Keratinocyte (primary cell): ENCODE measurements around the gene DCK. TPM values are rescaled to one million over a fixed set of nuclear protein-coding genes. Genes with fewer than 3 reads are reported as not detected.
A peak's percentile ranks its signal among the peaks of the same experiment; 100 is the strongest.

ENCODE experiments used
- DNase-seq: peaks from one replicate; pipeline ENCODE4 v3.0.0-alpha.2; 2011; ENCODE audit warnings: low read depth, missing footprints, low spot score
- FAIRE-seq: peaks from 2 replicates; lab custom pipeline; 2011; peaks lifted over from hg19 to GRCh38; lab: Jason Lieb, UNC
- H2AFZ ChIP-seq: 2 replicates; pipeline ENCODE4 v1.6.0; 2012; ENCODE audit warnings: low read length, control low read depth, inconsistent platforms; ENCODE audit not compliant: control insufficient read depth
- H3K27ac ChIP-seq: 2 replicates; pipeline ENCODE4 v1.5.1; 2011; ENCODE audit warnings: low read length; ENCODE audit not compliant: control insufficient read depth, insufficient read depth
- H3K27me3 ChIP-seq: 3 replicates; pipeline ENCODE4 v1.6.0; 2011; ENCODE audit warnings: low read length; ENCODE audit not compliant: control insufficient read depth, insufficient read depth; ENCODE audit errors: extremely low read depth
- H3K36me3 ChIP-seq, 2 experiments: 2 replicates in 1 of 2; 3 replicates in 1 of 2; pipeline ENCODE4 v1.5.1; 2011; ENCODE audit warnings: low read length in 2 of 2, mild to moderate bottlenecking in 1 of 2; ENCODE audit not compliant: control insufficient read depth in 2 of 2, insufficient read depth in 2 of 2; ENCODE audit errors: extremely low read depth in 1 of 2
- H3K4me1 ChIP-seq: 3 replicates; pipeline ENCODE4 v1.5.1; 2011; ENCODE audit warnings: low read length; ENCODE audit not compliant: control insufficient read depth, insufficient read depth; ENCODE audit errors: extremely low read depth
- H3K4me2 ChIP-seq: 3 replicates; pipeline ENCODE4 v1.6.0; 2011; ENCODE audit warnings: low read depth, low read length; ENCODE audit not compliant: control insufficient read depth, insufficient read depth; ENCODE audit errors: extremely low read depth
- H3K4me3 ChIP-seq, 3 experiments: fragments of 200-600 bp in 1 of 3; sonication (generic) in 1 of 3; 2 replicates in 2 of 3; 3 replicates in 1 of 3; pipeline ENCODE4 v1.5.1; 2011 to 2016; ENCODE audit warnings: low read length in 3 of 3, mild to moderate bottlenecking in 3 of 3, control low read depth in 2 of 3, inconsistent platforms in 1 of 3, low read depth in 1 of 3, mixed read lengths in 1 of 3, mixed run types in 1 of 3, moderate library complexity in 1 of 3; ENCODE audit not compliant: control insufficient read depth in 2 of 3, insufficient read depth in 2 of 3; ENCODE audit errors: extremely low read depth in 1 of 3
- H3K79me2 ChIP-seq: 2 replicates; pipeline ENCODE4 v1.6.0; 2012; ENCODE audit warnings: low read length; ENCODE audit not compliant: control insufficient read depth, insufficient read depth
- H3K9ac ChIP-seq: 3 replicates; pipeline ENCODE4 v1.6.0; 2011; ENCODE audit warnings: low read length; ENCODE audit not compliant: control insufficient read depth, insufficient read depth; ENCODE audit errors: extremely low read depth
- H3K9me1 ChIP-seq: 3 replicates; pipeline ENCODE4 v1.6.0; 2011; ENCODE audit warnings: low read length; ENCODE audit not compliant: control insufficient read depth, insufficient read depth; ENCODE audit errors: extremely low read depth
- H3K9me3 ChIP-seq: 2 replicates; pipeline ENCODE4 v1.5.1; 2012; ENCODE audit warnings: low read depth, low read length; ENCODE audit not compliant: control insufficient read depth
- H4K20me1 ChIP-seq: 3 replicates; pipeline ENCODE4 v1.6.0; 2011; ENCODE audit warnings: low read length; ENCODE audit not compliant: control insufficient read depth, insufficient read depth; ENCODE audit errors: extremely low read depth
- CTCF ChIP-seq, 3 experiments: IDR thresholded peaks in 1 of 3; conservative IDR thresholded peaks in 1 of 3; optimal IDR thresholded peaks in 1 of 3; 2 replicates in 2 of 3; 3 replicates in 1 of 3; pipeline versions ENCODE3 to v1.5.1; 2011; ENCODE audit warnings: low read length in 3 of 3, mild to moderate bottlenecking in 3 of 3, moderate library complexity in 2 of 3, control low read depth in 1 of 3, inconsistent platforms in 1 of 3; ENCODE audit not compliant: insufficient read depth in 2 of 3; ENCODE audit errors: extremely low read depth in 1 of 3
- EZH2 ChIP-seq: IDR thresholded peaks from one replicate; pipeline ENCODE4 v1.6.1; 2012; ENCODE audit warnings: inconsistent platforms, mild to moderate bottlenecking, low read length, moderate library complexity
- dilution Hi-C: fragments of 300-500 bp; cut with MboI; formaldehyde crosslinking; loops from one replicate; pipeline ENCODE4 v1.7.0; 2020; ENCODE audit warnings: low sequenced_read_pairs; ENCODE audit not compliant: extremely low pct_ligation_motif_present
- polyA minus RNA-seq, 3 experiments: library from RNA; depleted of rRNA, polyadenylated mRNA; stranded (reverse); fragments of >200 nt; gene quantifications; 1 replicate in 1 of 3; 2 replicates in 1 of 3; 3 replicates in 1 of 3; pipeline ENCODE4 v1.2.3, GENCODE V29; 2011
- polyA plus RNA-seq, 5 experiments: library from polyadenylated mRNA; depleted of rRNA in 3 of 5; stranded (reverse) in 3 of 5; stranded (forward) in 1 of 5; unstranded in 1 of 5; fragments of >200 nt; gene quantifications; 1 replicate in 1 of 5; 2 replicates in 3 of 5; 3 replicates in 1 of 5; pipeline versions ENCODE4 v1.2.1 to v1.2.3, GENCODE V29; 2011 to 2012; ENCODE audit warnings: missing spikeins in 2 of 5, low read depth in 1 of 5, low replicate concordance in 1 of 5

The DCK gene
- polyA plus RNA-seq (4.4 to 11.3 TPM (median 7.2 TPM) in 3 replicates), polyA minus RNA-seq (0.43 to 3.9 TPM (median 1.3 TPM) in 3 replicates)
- polyA plus RNA-seq (2011; ENCODE audit: low read depth): 11.7 TPM
- 5.0 and 8.3 TPM in 2 replicates for polyA plus RNA-seq (2011; cell fraction: cytosol; rRNA removed)
- polyA plus RNA-seq (2011; cell fraction: nucleus; rRNA removed): 3.9 and 4.8 TPM in 2 replicates
- 7.3 and 7.8 TPM in 2 replicates for polyA plus RNA-seq (2012; ENCODE audit: low replicate concordance)
- polyA minus RNA-seq (2011; cell fraction: cytosol; rRNA and poly(A)+ RNA removed): 3.6 TPM
- 2.2 and 4.1 TPM in 2 replicates for polyA minus RNA-seq (2011; cell fraction: nucleus; rRNA and poly(A)+ RNA removed)

DNA sequence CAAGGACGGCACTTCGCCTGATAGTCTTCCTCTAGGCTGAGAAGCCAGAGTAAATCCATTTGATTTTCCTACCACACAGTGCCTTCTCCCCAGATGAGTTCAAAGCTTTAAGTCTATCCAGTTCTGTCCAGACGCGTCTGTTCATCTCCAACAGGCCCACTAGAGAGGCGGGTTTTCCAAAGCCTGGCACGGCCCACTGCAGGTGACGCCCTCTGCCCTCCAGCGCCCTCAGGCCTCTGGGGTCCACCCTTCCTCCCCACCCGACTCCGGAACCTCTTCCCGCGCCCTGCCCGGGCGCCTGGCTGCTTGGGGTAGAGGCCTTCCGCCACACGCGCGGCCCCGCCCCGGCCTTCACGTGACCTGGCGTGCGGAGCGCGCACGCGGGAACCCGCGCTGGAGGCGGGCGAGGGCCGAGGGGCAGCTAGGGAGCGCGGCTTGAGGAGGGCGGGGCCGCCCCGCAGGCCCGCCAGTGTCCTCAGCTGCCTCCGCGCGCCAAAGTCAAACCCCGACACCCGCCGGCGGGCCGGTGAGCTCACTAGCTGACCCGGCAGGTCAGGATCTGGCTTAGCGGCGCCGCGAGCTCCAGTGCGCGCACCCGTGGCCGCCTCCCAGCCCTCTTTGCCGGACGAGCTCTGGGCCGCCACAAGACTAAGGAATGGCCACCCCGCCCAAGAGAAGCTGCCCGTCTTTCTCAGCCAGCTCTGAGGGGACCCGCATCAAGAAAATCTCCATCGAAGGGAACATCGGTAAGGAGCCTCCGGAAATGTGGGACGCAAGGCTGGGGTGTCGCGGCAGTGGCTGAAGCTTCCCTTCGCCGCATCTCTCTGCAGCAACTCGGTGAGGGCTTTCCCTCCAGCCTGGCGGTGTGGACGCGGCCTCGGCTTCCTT is at the start of gene DCK:
DCK (plus strand) TSS at position 469 of the 888 bp plus-strand sequence; CDS start at position 656, 187 bp downstream.
- H3K79me2 ChIP-seq: peaks cover 24% of the 10 kb centered on the region
- peak within 1 kb of the TSS; percentile 99 for H3K4me2 ChIP-seq
- H3K4me1 ChIP-seq: peaks cover 15% of the 10 kb centered on the region
- peak within 1 kb of the TSS; percentile 96 for H2AFZ ChIP-seq
- no peaks in the 10 kb centered on the region for H4K20me1 ChIP-seq
- H3K4me3 ChIP-seq: peak within 1 kb of the TSS; percentile 85 to 88 (median 86)
- TF ChIP-seq CTCF (optimal IDR thresholded peaks at IDR 0.05 in 1 of 3, IDR thresholded peaks at IDR 0.05 in 1 of 3, conservative IDR thresholded peaks at IDR 0.05 in 1 of 3; ENCODE audit: extremely low read depth in 1 of 3, insufficient read depth in 2 of 3, low read length in 3 of 3) (no peak), EZH2 (no peak)
- H3K36me3 ChIP-seq: no peaks in the 10 kb centered on the region
- DNase-seq (no peak), FAIRE-seq (no peak)
- peak within 1 kb of the TSS; percentile 88 for H3K27ac ChIP-seq
- no peaks in the 10 kb centered on the region for H3K27me3 ChIP-seq
- peak within 1 kb of the TSS; percentile 84 for H3K9ac ChIP-seq
- no peaks in the 10 kb centered on the region for H3K9me3 ChIP-seq
- H3K9me1 ChIP-seq: no peaks in the 10 kb centered on the region
- dilution Hi-C loops: no loop called here

DNA sequence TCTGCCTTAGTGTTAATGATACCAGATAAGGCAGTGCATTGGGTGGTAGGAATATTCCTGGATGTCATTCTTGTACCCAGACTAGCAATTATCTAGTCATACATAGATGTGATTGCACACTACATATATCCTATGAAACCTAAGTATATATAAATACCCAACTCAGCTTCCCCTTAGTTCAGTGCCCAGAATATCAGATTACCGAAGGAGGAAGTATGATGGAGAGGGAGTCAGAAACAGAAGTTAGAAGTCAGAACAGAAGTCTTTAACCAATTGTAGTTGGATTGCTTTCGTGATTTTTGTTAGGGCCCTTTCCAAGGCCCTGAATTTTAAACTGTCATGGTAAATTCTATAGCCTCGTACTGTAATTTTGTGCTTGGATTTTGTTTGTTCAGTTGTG is 48.4 kb upstream of the DCK start:
- H3K4me3 ChIP-seq: no peak overlapping the region
- no peak overlapping the region for H3K27ac ChIP-seq
- DNase-seq (no peak), FAIRE-seq (no peak)
- no peak overlapping the region for H3K4me2 ChIP-seq
- no peaks in the 10 kb centered on the region for H3K27me3 ChIP-seq
- H3K4me1 ChIP-seq: no peaks in the 10 kb centered on the region
- dilution Hi-C loops: no loop called here
- H4K20me1 ChIP-seq: no peaks in the 10 kb centered on the region
- H2AFZ ChIP-seq: no peak overlapping the region
- H3K9me3 ChIP-seq: no peaks in the 10 kb centered on the region
- H3K9me1 ChIP-seq: no peaks in the 10 kb centered on the region
- H3K36me3 ChIP-seq: no peaks in the 10 kb centered on the region
- no peak for TF ChIP-seq CTCF (optimal IDR thresholded peaks at IDR 0.05 in 1 of 3, IDR thresholded peaks at IDR 0.05 in 1 of 3, conservative IDR thresholded peaks at IDR 0.05 in 1 of 3; ENCODE audit: extremely low read depth in 1 of 3, insufficient read depth in 2 of 3, low read length in 3 of 3)
- no peak for TF ChIP-seq EZH2
- peaks cover 41% of the 10 kb centered on the region for H3K79me2 ChIP-seq
- no peak overlapping the region for H3K9ac ChIP-seq
